Measurements from ENCODE around the gene GSTT2B.
"Not testable (repeated sequence)": the region's sequence is repeated elsewhere in the genome, so short reads cannot be mapped to it uniquely, and the experiment has no call there.

GSTT2B gene

DNA sequence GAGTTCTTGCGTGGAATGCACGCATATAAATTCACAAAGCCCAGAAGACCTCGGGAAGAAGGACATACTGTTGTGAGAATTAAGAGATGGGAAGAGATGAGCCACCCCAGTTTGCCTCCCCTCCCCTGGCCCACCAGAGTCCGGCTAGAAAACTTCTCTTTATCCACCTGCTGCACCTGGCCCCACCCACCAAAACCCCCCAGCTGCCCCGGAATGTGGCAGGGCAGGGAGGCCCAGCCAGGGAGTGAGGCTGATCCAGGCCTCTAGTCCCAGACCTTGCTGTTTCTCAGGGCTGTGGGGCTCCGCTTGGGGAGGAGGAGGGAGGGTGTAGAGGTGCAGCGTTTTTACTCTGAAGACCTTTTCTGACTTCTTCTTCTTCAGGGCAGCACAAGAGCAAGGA is 19.6 kb upstream of the GSTT2B start:
- not testable (repeated sequence) for DNase-seq

DNA sequence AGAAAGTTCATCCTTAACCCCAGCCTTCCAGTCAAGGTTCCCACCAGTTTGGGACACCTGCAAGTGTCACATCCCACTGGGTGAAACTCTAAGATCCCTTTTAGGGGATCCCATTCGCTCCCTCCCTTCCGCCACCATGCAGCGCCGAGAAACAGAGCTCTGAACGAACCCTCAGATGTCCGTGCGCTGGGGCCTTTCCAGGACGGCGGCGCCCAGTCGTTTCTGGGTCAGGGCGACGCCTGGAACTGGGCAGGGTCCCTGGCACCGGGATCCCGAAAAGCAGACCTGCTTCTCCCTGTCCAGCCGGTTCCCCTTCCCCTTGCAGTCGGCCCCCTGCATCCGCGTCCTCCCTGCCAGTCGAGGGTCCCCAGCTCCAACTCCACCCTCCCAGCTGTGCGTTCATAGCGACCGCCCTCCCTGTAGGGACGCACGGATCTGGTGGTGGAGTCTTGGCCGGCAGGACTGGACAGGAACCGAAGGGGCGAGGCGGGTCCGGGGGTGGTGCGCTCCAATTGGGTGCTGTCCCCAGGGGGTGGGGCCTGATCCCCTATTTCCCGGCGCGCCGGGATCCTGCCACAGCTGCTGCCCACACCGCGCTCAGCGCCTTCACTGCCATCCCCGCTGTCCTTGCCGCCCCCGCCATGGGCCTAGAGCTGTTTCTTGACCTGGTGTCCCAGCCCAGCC is 18.7 kb upstream of the GSTT2B start, which contains the start of gene GSTT2:
GSTT2 (plus strand) TSS at position 578 of the 684 bp plus-strand sequence.
- not testable (repeated sequence) for DNase-seq

DNA sequence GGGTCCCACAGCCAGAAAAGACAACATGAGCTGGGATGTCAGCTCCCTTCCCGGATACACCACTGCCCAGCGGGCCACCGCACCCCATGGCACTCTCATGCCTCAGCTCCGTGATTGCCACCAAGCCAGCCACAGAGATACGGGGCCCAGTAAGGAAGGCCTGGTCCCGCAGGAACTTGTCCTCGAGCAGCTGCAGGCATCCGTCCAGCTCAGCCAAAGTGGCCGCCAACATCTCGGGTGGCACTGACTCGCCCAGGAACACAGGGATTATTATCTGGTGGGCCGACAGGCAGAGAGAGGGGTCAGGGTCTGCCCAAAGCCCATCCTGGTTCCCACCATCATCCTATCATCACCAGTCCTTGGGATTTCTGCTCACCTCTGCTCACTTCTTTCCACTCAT is 16.3 kb upstream of the GSTT2B start:
- DNase-seq = not testable (repeated sequence)

DNA sequence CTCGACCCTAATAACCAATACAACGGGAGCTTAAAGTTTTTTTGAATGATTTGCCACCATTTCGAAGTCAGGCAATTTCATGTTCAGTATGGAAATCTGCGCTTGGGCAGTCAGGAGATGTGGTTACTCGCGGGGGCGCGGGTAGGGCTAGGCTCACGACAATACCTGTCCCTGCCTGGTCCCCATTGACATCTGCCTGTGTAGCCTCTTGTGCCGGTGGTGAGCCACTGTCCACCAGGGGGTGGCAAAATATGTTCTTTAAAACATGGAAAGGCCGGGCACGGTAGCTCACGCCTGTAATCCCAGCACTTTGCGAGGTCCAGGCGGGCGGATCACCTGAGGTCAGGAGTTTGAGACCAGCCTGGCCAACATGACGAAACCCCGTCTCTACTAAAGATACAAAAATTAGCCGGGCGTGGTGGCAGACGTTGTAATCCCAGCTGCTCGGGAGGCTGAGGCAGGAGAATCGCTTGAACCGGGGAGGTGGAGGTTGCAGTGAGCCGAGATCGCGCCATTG is 13.9 kb upstream of the GSTT2B start:
- not testable (repeated sequence) for DNase-seq

DNA sequence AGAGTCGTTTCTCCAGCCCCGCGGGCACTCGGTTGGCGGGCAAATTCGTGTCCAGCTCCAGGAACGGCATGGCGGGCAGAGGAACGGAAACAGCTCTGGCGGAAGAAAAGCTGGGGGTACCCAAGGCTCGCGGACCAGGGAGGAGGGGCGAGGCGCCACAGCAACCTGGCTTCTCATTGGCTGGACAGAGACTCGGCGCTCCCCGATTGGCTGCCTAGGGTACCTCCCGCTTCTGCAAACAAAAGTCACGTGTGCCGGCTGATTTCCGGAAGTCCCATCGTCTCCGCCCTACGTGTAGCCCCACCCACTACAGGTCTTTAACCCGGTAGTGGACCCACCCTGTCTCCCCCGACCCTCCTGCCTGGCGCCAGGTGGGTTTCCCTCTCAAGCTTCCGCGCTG is 13.3 kb upstream of the GSTT2B start, which contains the start of gene DDT:
DDT (minus strand) TSS at position 97 of the 400 bp plus-strand sequence; CDS start at position 70, 27 bp downstream.
- DNase-seq = not testable (repeated sequence)

DNA sequence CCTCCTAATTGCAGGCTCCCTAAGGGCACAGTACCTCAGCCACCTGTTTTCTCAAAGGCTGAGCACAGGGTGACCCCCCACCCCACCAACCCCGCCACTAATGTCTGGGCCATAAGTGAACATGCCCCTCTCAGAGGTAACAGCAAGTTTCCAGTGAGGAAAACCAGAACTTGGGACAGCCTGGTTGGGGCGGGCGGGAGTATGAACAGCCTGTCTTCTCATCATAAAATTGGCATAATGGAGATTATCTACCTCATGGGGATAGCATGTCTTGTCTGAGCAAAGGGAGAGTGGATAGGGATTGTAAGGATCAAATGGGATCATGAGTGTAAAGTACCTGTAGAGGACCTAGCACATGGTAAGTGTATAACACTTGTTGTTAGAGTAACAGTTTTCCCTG is 10.9 kb upstream of the GSTT2B start:
- DNase-seq = not testable (repeated sequence)

DNA sequence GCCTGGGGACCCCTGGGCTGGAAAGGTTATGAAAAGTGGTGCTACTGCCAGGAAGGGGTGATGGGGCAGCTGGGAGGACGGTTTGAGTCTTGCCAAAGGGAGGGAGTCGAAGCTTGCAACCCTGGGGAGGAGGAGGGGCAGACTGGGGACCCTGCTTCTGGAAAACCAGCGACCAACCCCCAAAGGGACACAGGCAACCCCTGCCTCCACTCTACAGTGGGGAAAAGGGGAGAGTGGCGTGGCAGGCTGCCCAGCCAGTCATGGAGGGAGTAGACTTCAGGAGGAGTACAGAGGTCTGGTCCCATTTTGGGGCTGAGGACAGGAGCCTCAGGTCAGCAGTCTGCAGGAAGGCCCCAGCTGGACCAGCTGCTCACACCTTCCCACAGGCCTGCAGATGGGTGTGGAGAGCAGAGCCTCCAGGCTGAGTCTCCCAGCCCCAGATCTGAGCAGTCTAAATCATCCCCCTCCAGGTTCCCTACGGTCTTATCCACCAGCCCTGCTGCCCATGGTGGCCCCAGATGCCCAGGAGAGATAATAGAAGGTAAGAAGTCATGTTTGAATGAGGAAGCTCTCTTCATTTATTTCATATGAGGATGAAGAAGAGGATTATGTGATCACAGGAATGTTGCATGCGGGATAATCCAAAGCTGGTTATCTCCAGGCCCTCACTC is 10.0 kb upstream of the GSTT2B start:
- DNase-seq = no peak

DNA sequence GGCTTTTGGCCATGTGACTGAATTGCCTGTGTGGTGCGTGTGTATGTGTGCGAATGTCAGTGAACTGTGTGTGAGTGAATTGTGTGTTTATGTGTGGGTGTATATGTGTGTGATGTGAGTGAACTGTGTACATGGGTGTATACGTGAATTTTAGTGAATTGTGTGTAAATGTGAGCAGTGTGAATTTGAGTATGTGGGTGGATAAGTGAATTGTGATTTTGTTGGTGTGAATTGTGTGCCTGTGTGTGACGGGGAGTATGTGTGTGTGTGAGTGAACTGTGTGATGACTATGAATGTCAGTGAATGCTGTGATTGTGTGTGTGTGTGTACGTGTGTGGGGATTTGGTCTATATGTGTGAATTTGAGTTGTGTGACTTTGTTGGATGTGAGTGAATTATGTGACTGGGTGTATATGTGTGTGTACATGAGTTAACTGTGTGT is 9.2 kb upstream of the GSTT2B start:
- DNase-seq = no peak

DNA sequence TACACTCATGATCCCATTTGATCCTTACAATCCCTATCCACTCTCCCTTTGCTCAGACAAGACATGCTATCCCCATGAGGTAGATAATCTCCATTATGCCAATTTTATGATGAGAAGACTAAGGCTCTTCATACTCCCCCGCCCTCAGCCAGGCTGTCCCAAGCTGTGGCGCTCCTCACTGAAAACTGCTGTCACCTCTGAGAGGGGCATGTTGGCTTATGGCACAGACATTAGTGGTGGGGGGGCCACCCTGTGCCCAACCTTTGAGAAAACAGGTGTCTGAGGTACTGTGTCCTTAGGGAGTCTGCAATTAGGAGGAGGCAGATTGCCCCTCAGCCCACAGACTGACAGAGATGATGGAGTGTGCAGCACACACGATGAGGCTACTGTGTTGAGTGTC is 8.1 kb upstream of the GSTT2B start:
- DNase-seq = no peak

DNA sequence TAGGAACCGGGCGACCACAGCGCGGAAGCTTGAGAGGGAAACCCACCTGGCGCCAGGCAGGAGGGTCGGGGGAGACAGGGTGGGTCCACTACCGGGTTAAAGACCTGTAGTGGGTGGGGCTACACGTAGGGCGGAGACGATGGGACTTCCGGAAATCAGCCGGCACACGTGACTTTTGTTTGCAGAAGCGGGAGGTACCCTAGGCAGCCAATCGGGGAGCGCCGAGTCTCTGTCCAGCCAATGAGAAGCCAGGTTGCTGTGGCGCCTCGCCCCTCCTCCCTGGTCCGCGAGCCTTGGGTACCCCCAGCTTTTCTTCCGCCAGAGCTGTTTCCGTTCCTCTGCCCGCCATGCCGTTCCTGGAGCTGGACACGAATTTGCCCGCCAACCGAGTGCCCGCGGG is 5.6 kb upstream of the GSTT2B start, which contains the start of gene DDTL:
DDTL (plus strand) TSS at position 321 of the 400 bp plus-strand sequence; CDS start at position 348, 27 bp downstream.
- DNase-seq = not testable (repeated sequence)

DNA sequence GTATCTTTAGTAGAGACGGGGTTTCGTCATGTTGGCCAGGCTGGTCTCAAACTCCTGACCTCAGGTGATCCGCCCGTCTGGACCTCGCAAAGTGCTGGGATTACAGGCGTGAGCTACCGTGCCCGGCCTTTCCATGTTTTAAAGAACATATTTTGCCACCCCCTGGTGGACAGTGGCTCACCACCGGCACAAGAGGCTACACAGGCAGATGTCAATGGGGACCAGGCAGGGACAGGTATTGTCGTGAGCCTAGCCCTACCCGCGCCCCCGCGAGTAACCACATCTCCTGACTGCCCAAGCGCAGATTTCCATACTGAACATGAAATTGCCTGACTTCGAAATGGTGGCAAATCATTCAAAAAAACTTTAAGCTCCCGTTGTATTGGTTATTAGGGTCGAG is 5.1 kb upstream of the GSTT2B start:
- DNase-seq = not testable (repeated sequence)

DNA sequence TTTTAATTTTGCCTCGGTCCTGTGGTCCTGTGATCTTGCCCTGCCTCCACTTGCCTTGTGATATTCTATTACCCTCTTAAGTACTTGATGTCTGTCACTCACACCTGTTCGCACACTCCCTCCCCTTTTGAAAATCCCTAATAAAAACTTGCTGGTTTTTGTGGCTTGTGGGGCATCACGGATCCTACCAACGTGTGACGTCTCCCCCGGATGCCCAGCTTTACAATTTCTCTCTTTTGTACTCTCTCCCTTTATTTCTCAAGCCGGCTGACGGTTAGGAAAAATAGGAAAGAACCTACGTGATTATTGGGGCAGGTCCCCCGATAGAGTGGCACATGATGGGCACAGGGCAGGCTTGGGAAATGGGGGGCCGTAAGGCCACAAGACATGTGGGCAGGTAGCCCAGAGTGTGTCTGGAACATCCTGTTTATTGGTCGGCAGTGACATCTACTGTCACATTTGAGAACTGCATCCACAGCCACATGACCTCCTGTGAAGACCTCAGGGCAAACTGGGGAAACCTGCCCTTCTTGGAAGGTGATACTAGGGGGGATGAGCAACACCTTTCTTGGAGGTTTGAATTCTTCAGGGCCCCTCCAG is 4.6 kb downstream of the GSTT2B start:
- DNase-seq = peak; percentile 77 to 85

DNA sequence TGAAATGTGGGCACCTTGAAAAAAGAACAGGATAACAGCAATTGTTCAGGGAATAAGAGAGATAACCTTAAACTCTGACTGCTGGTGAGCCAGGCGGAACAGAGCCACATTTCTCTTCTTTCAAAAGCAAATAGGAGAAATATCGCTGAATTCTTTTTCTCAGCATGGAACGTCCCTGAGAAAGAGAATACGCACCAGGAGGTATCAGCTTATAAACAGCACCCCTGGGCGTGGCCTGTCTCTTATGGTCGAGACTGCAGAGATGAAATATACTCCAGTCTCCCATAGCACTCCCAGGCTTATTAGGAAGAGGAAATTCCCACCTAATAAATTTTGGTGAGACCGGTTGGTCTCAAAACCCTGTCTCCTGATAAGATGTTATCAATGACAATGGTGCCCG is 5.1 kb downstream of the GSTT2B start:
- DNase-seq = not testable (repeated sequence)

DNA sequence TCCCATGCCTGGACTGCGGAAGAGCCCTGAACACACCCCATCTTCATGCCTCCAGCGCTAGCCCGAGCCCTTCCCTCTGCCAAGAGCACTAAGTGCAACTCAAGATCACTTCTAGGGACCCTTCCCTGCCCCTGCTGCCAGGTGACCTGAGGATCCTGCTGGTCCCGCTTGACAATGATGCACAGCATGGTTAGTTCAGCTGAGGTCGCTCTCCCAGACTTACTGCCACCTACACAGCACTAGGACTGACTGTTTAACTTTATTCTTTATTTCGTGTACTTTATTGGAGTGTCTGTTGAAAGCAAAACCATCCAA is 6.0 kb downstream of the GSTT2B start:
- not testable (repeated sequence) for DNase-seq

DNA sequence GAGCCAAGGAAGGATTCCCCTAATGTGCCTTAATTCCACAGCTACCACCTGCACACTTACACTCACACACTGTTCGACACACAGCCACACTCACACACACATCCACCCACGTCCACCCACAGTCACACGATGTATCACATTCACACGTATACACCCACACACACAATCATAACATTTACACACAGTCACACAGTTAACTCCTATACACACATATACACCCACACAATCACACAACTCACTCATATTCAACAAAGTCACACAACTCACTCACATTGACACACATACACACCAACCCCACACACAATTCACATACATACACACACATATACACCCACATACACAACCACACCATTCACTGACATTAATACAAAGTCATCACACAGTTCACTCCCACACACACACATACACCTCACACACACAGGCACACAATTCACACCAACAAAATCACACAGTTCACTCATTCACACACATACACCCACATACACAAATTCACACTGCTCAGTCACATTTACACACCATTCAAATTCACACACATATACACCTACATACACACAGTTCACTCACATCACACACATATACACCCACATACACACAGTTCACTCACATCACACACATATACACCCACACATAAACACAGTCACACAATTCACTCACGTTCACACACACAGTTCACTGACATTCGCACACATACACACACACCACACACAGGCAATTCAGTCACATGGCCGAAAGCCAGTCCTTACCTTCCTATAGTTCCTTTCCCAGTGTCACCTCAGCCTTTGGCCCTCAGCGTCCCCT is 6.6 kb downstream of the GSTT2B start:
- not testable (repeated sequence) for DNase-seq

DNA sequence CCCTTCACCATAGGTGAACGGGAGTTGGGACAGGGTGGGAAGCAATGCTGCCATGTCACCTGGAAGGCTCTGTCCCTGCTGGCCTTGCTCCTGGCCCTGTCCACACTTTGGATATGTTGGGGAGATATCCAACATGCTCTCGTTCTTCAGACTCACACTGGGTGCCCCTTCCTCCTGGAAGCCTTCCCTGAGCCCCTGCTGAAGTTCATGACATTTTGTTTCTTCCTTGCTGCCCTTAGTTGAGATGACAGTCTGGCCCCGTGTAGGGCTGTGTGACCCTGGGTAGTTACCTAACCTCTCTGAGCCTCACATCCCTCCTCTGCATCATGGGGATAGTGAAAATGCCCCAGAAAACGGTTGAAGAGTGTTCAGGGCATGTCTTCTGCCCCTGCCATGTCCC is 7.5 kb downstream of the GSTT2B start:
- DNase-seq = not testable (repeated sequence)

DNA sequence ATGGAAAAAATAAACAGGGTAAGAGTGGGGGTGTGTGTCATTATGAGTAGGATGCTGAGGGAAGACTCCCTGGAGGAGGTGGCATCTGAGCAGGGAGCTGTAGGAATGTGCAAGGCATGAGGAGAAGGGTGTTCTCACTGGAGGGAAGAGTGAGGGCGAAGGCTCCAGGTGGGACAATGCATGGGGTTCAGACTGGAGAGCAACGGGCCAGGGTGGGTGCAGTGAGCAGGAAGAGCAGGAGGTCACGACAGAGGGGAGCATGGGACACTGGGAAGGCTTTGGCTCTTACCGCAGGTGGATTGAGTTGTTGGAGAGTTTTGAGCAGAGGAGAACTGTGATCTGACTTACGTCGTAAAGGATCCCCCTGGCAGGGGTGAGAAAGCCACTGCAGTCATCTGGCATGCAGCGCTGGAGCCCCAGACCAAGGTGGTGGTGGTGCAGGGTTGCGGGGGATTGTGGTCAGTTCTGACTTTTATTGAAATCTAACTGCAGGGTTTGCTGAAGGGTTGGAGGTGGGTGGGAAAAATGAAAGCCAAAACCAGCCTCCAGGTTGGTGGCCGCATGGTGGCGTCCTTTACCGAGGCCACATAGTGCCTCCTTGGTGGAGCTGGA is 8.1 kb downstream of the GSTT2B start:
- not testable (repeated sequence) for DNase-seq

DNA sequence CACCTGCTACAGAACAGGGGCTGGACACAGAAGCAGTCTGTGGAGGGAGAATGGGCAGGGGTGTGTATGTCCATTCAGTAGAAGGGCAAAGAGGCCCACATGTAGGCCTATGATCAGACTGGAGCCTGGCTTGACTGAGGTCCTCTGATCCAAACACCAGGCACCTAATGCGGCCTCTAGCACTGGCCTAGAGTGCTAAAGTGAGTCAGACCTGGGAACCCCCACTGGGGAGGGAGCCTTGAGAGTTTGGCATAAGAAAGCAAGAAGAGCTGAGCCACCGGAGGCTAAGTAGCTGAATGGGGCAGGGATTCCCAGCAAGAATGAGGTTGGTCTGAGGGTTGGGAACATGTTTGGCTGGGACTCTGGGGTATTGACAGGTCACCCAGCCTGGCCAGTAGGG is 9.6 kb downstream of the GSTT2B start:
- DNase-seq = not testable (repeated sequence)

DNA sequence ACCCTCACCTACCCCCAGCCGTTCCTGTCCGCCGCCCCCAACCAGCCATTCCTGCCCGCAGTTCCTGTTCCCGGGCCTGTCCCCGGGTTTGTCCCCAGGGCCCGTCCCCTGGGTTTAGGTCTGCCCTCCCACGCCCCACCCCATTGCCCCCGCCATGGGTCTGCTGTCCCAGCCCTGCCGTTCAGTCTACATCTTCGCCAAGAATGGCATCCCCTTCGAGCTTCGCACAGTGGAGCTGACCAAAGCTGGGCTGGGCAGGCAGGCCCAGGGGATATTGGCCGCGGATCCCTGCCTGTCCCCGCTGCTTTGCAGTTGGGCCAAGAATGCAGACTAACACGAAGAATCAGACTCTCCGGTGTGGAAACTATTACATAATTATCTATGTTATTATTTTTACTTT is 11.2 kb downstream of the GSTT2B start:
- DNase-seq = not testable (repeated sequence)

DNA sequence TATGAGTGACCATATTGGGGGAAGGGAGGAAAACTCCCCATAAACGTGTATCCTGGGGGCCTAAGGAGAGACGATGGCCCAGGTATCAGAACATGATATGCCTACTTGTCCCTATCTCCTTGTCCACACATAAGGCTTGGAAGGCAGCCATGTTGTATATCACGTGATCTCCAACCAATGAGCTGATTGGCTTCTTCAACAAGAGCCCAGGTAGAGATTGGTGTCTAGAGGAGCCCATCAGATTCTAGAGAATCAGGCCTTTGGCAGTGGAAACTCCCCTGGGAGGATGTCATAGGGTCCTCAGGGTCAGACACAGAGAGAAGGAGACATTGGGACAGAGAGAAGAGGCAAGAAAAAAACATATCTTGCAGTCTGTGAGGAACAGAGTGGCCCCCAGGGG is 13.6 kb downstream of the GSTT2B start:
- DNase-seq = not testable (repeated sequence)

DNA sequence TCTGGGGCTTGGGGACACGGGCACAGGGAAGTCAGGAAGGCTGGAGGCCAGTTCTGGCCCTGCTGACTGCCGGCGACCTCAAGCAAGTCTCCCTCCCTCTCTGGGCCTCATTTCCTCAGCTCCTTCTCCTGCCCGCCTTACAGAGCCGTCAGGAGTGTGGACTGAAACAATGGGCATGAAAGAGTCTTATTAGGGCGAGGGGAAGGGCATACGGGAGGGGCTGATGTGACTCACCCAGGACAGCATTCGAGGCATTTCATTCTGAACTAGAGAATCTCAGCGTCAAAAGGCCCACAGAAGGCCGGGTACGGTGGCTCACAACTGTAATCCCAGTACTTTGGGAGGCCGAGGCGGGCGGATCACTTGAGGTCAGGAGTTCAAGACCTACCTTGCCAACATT is 20.8 kb downstream of the GSTT2B start:
- DNase-seq = not testable (repeated sequence)

DNA sequence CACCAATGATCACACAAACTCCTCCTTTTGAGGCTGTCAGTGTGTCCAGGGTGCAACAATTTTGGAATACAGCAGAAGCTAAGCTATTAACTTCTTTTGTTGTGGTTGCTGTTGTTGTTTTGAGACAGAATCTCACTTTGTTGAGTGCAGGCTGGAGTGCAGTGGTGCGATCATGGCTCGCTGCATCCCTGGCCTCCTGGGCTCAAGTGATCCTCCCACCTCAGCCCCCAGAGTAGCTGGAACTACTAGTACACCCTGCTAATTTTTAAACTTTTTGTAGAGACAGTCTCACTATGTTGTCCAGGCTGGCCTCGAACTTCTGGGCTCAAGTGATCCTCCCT is 22.0 kb downstream of the GSTT2B start:
- no peak for DNase-seq
